HUES6 (cell line): ENCODE measurements around the gene NOL3.

ENCODE experiments used
- H3K27ac ChIP-seq: 2 replicates; pipeline ENCODE4 v1.7.0; 2013; ENCODE audit warnings: low read depth, mild to moderate bottlenecking, low read length, inconsistent platforms
- H3K27me3 ChIP-seq: 2 replicates; pipeline ENCODE4 v1.6.1; 2013; ENCODE audit warnings: low read length; ENCODE audit not compliant: control insufficient read depth, insufficient read depth
- H3K36me3 ChIP-seq: 2 replicates; pipeline ENCODE4 v1.6.1; 2013; ENCODE audit warnings: low read length; ENCODE audit not compliant: control insufficient read depth, insufficient read depth
- H3K4me1 ChIP-seq: 2 replicates; pipeline ENCODE4 v1.6.1; 2013; ENCODE audit warnings: low read length; ENCODE audit not compliant: control insufficient read depth, insufficient read depth
- H3K4me3 ChIP-seq: 2 replicates; pipeline ENCODE4 v1.5.1; 2013; ENCODE audit warnings: low read depth, low read length
- H3K9ac ChIP-seq: one replicate; pipeline ENCODE4 v1.6.1; 2013; ENCODE audit warnings: mild to moderate bottlenecking, low read length
- H3K9me3 ChIP-seq: 2 replicates; pipeline ENCODE4 v1.6.1; 2013; ENCODE audit warnings: low read depth, low read length; ENCODE audit not compliant: control insufficient read depth, insufficient read depth

NOL3 gene

GRCh38 chr16:67156143-67156844 lies 14.0 kb upstream of the NOL3 start:
- Histone ChIP-seq H3K27ac (no peak overlapping the region), H3K27me3 (peaks cover 100% of the 10 kb centered on the region), H3K36me3 (no peaks in the 10 kb centered on the region), H3K9ac (no peak overlapping the region), H3K4me3 (no peak overlapping the region), H3K9me3 (no peaks in the 10 kb centered on the region), H3K4me1 (peaks cover 8% of the 10 kb centered on the region; the same call in 1 of the 2 replicates)

GRCh38 chr16:67157106-67157748 lies 13.1 kb upstream of the NOL3 start:
- Histone ChIP-seq H3K4me1 (peaks cover 5% of the 10 kb centered on the region; the same call in 1 of the 2 replicates), H3K36me3 (no peaks in the 10 kb centered on the region), H3K27ac (no peak overlapping the region), H3K27me3 (peaks cover 100% of the 10 kb centered on the region), H3K9me3 (no peaks in the 10 kb centered on the region), H3K9ac (no peak overlapping the region), H3K4me3 (no peak overlapping the region)

GRCh38 chr16:67157892-67158635 lies 12.3 kb upstream of the NOL3 start:
- H3K27ac ChIP-seq, result no peak overlapping the region
- H3K9ac ChIP-seq, result no peak overlapping the region
- peaks cover 100% of the 10 kb centered on the region for H3K27me3 ChIP-seq
- no peak overlapping the region for H3K4me3 ChIP-seq
- H3K9me3 ChIP-seq, result no peaks in the 10 kb centered on the region
- H3K4me1 ChIP-seq, result peaks cover 5% of the 10 kb centered on the region; the same call in 1 of the 2 replicates
- no peaks in the 10 kb centered on the region for H3K36me3 ChIP-seq

GRCh38 chr16:67158637-67159600 lies 11.4 kb upstream of the NOL3 start:
- Histone ChIP-seq H3K27ac (no peak overlapping the region), H3K36me3 (no peaks in the 10 kb centered on the region), H3K9me3 (no peaks in the 10 kb centered on the region), H3K4me1 (peaks cover 12% of the 10 kb centered on the region; the same call in 1 of the 2 replicates), H3K27me3 (peaks cover 100% of the 10 kb centered on the region), H3K4me3 (peak overlapping the region; percentile 68), H3K9ac (no peak overlapping the region)

GRCh38 chr16:67161595-67162058 lies 8.7 kb upstream of the NOL3 start:
- peaks cover 18% of the 10 kb centered on the region for H3K4me1 ChIP-seq
- no peak overlapping the region; the same call in 1 of the 2 replicates for H3K4me3 ChIP-seq
- no peak overlapping the region for H3K9ac ChIP-seq
- no peak overlapping the region for H3K27ac ChIP-seq
- H3K27me3 ChIP-seq, result peaks cover 100% of the 10 kb centered on the region
- no peaks in the 10 kb centered on the region for H3K36me3 ChIP-seq
- no peaks in the 10 kb centered on the region for H3K9me3 ChIP-seq

GRCh38 chr16:67162506-67163163 lies 7.7 kb upstream of the NOL3 start:
- Histone ChIP-seq H3K4me3 (peak overlapping the region; percentile 55), H3K9me3 (no peaks in the 10 kb centered on the region), H3K4me1 (peaks cover 18% of the 10 kb centered on the region), H3K9ac (no peak overlapping the region), H3K36me3 (no peaks in the 10 kb centered on the region), H3K27me3 (peaks cover 100% of the 10 kb centered on the region), H3K27ac (no peak overlapping the region)

- Histone ChIP-seq H3K4me1 (peaks cover 18% of the 10 kb centered on the region), H3K9ac (no peak overlapping the region), H3K36me3 (no peaks in the 10 kb centered on the region), H3K9me3 (no peaks in the 10 kb centered on the region), H3K27ac (no peak overlapping the region), H3K4me3 (peak overlapping the region; percentile 55), H3K27me3 (peaks cover 100% of the 10 kb centered on the region)
Observed at GRCh38 chr16:67163164-67163998, 7.0 kb upstream of the NOL3 start.

- Histone ChIP-seq H3K4me1 (peaks cover 17% of the 10 kb centered on the region), H3K36me3 (no peaks in the 10 kb centered on the region), H3K9ac (no peak overlapping the region), H3K27ac (no peak overlapping the region), H3K4me3 (peak overlapping the region; percentile 55), H3K9me3 (no peaks in the 10 kb centered on the region), H3K27me3 (peaks cover 100% of the 10 kb centered on the region)
Observed at GRCh38 chr16:67163999-67164558, 6.3 kb upstream of the NOL3 start.

GRCh38 chr16:67164599-67165061 lies 5.7 kb upstream of the NOL3 start, which contains the start of gene HSF4:
TSS of gene HSF4 (plus strand) at chr16:67164745. CDS start at chr16:67164812, 67 bp downstream.
- no peak within 1 kb of the TSS for H3K27ac ChIP-seq
- H3K9me3 ChIP-seq, result no peaks in the 10 kb centered on the region
- H3K27me3 ChIP-seq, result peaks cover 100% of the 10 kb centered on the region
- no peak within 1 kb of the TSS for H3K9ac ChIP-seq
- peak within 1 kb of the TSS; percentile 55 for H3K4me3 ChIP-seq
- H3K4me1 ChIP-seq, result peaks cover 14% of the 10 kb centered on the region
- H3K36me3 ChIP-seq, result no peaks in the 10 kb centered on the region
